ENCODE measurements around the gene FXR2.

FXR2 gene

DNA sequence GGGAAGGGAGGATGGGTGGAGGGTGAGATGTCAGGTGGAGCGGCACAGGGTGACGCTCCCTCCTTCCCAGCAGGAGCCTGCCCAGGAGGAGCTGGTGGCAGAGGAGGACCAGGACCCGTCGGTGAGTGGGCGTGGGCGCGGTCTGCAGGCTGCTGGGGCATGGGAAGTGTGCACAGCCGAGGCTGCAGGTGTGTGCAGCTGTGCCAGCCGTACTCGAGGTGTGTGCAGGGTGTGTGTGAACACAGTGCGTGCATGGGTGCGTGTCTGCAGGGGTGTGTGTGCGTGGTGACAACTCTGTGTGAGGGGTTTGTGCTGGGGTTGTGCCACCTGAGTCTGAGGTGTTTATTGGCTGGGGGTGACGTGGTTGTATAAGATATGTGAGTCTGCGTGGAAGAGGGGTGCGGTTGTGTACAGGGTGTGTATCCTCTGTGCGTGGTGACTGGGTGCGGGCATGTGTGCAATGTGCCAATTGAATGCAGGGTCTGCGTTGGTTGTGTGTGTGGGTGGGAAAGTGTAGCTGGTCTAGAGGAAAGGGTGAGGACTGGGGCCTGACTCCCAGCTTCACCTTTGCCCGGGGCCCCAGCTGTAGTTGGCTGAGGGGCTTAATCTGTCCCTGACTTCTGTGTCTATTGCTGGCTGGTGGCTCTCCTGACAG lies 65.2 kb downstream of the FXR2 start:
- TF ChIP-seq SIN3A (IDR thresholded peaks at IDR 0.05; ENCODE audit: borderline replicate concordance, insufficient read depth, low read length): no peak
- TF ChIP-seq TAF1 (IDR thresholded peaks at IDR 0.05; ENCODE audit: borderline replicate concordance, insufficient read depth, low read length): no peak

DNA sequence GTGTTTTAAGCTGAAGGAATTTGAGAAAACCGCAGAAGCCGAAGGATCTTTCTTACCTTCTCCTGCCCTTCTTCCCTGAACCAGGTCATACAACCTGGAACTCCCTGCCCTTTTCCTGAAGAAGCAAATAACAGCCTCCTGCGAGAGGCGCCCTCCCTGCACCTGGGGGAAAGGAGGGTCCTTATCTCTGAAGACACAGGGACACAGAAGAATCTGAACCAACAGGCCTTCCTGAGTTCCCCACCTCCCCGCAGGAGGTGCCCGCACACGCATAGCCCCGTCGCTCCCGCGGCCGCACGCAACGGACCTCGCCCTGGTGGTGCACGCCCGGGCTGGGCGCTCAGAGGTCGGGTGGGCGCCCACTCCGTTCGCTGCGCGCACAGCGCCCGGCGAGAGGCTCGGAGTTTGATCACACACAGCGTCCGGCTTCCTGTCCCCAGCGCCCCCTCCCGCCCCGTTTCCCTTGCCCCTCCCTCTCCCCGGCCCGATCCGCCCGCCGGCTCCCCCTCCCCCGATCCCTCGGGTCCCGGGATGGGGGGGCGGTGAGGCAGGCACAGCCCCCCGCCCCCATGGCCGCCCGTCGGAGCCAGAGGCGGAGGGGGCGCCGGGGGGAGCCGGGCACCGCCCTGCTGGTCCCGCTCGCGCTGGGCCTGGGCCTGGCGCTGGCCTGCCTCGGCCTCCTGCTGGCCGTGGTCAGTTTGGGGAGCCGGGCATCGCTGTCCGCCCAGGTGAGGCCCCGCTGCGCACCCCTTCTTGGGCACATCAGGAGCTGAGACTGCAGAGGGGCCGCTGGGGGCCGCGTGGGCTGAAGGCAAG lies 65.9 kb downstream of the FXR2 start, which contains the start of gene TNFSF12:
Gene TNFSF12, plus strand, starts transcription at position 474 of the 816 bp plus-strand sequence. Its CDS starts 96 bp downstream, at position 570.
- no peak for TF ChIP-seq FOXP2 (optimal IDR thresholded peaks at IDR 0.05; ENCODE audit: borderline replicate concordance, extremely low read depth, extremely low read length, insufficient read depth)
- no peak for TF ChIP-seq TAF1 (IDR thresholded peaks at IDR 0.05; ENCODE audit: borderline replicate concordance, insufficient read depth, low read length)
- TF ChIP-seq POLR2AphosphoS5 (IDR thresholded peaks at IDR 0.05; ENCODE audit: low read depth, low read length): no peak
- TF ChIP-seq, protein P1, sequence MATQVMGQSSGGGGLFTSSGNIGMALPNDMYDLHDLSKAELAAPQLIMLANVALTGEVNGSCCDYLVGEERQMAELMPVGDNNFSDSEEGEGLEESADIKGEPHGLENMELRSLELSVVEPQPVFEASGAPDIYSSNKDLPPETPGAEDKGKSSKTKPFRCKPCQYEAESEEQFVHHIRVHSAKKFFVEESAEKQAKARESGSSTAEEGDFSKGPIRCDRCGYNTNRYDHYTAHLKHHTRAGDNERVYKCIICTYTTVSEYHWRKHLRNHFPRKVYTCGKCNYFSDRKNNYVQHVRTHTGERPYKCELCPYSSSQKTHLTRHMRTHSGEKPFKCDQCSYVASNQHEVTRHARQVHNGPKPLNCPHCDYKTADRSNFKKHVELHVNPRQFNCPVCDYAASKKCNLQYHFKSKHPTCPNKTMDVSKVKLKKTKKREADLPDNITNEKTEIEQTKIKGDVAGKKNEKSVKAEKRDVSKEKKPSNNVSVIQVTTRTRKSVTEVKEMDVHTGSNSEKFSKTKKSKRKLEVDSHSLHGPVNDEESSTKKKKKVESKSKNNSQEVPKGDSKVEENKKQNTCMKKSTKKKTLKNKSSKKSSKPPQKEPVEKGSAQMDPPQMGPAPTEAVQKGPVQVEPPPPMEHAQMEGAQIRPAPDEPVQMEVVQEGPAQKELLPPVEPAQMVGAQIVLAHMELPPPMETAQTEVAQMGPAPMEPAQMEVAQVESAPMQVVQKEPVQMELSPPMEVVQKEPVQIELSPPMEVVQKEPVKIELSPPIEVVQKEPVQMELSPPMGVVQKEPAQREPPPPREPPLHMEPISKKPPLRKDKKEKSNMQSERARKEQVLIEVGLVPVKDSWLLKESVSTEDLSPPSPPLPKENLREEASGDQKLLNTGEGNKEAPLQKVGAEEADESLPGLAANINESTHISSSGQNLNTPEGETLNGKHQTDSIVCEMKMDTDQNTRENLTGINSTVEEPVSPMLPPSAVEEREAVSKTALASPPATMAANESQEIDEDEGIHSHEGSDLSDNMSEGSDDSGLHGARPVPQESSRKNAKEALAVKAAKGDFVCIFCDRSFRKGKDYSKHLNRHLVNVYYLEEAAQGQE (IDR thresholded peaks at IDR 0.05; ENCODE audit: insufficient read depth in 1 of 2, low read depth in 2 of 2, low read length in 2 of 2): no peak
- no peak for TF ChIP-seq SIN3A (IDR thresholded peaks at IDR 0.05; ENCODE audit: borderline replicate concordance, insufficient read depth, low read length)

DNA sequence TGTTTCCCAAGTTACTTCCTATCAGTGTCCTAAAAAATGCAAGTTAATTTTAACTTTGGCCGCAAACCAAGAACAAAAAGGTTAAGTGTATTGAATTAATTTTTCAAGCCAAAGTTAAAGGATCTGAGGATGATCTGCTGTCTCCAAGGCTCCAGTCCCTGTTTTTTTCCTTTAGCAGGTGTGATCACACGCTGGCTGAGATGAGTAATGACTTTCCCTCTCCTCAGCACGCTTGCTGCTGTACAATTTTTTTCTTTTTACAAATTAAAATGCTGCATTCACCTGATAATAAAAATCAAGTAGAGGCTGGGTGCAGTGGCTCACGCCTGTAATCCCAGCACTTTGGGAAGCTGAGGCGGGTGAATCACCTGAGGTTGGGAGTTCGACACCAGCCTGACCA lies 69.8 kb downstream of the FXR2 start:
- TF ChIP-seq FOXP2 (optimal IDR thresholded peaks at IDR 0.05; ENCODE audit: borderline replicate concordance, extremely low read depth, extremely low read length, insufficient read depth): no peak
- TF ChIP-seq TAF1 (IDR thresholded peaks at IDR 0.05; ENCODE audit: borderline replicate concordance, insufficient read depth, low read length): no peak
- TF ChIP-seq POLR2AphosphoS5 (IDR thresholded peaks at IDR 0.05; ENCODE audit: low read depth, low read length): no peak
- TF ChIP-seq, protein P1 (IDR thresholded peaks at IDR 0.05; ENCODE audit: insufficient read depth in 1 of 2, low read depth in 2 of 2, low read length in 2 of 2): no peak
- TF ChIP-seq SIN3A (IDR thresholded peaks at IDR 0.05; ENCODE audit: borderline replicate concordance, insufficient read depth, low read length): no peak
